Measurements from ENCODE around the gene PAPPA2. TPM values are rescaled to one million over a fixed set of nuclear protein-coding genes. Genes with fewer than 3 reads are reported as not detected.

Gene PAPPA2
- total and polyA plus RNA-seq, 9 of the 15 experiments (the other 6 are each of a cell fraction or from before 2014, with no cell fraction given) = 0.01 to 0.15 (median 0.05) TPM; not detected in 2

GRCh38 chr1:176638713-176639526 is 175.9 kb downstream of the PAPPA2 start:
- no peak overlapping the region for H3K9ac ChIP-seq (ENCODE audit: insufficient read depth in 1 of 2, low read depth in 2 of 2, low read length in 2 of 2)
- no peaks in the 10 kb centered on the region for H3K36me3 ChIP-seq (ENCODE audit: control insufficient read depth, insufficient read depth, low read length)
- ChIA-PET CTCF (ENCODE audit: low intra/inter-chr PET ratio) (no interaction called here), POLR2A (no interaction called here)
- H4K20me1 ChIP-seq (replicated peaks; ENCODE audit: control insufficient read depth, insufficient read depth, low read length) = no peaks in the 10 kb centered on the region
- no peaks in the 10 kb centered on the region for H3K4me1 ChIP-seq (replicated peaks in 1 of 2; ENCODE audit: control insufficient read depth in 2 of 2, insufficient read depth in 2 of 2, low read length in 2 of 2)
- no peaks in the 10 kb centered on the region for H3K9me1 ChIP-seq (ENCODE audit: control insufficient read depth, insufficient read depth, low read length)
- H3K4me2 ChIP-seq (ENCODE audit: insufficient read depth, low read length) = no peak overlapping the region
- no peak for FAIRE-seq
- no peak overlapping the region for H2AFZ ChIP-seq (ENCODE audit: low read depth, low read length)
- no TSS peak for BruUV-seq (replicated peaks)
- in situ Hi-C loops (cut with MboI) (no loop called here), intact Hi-C loops (cut with micrococcal nuclease) (no loop called here)
- no peak for ATAC-seq
- 0% methylated on average over 3 of the region's 3 CpGs for WGBS (ENCODE audit: insufficient coverage, low coverage, missing lambda C conversion rate)
- no peaks in the 10 kb centered on the region for H3K79me2 ChIP-seq (ENCODE audit: control insufficient read depth, insufficient read depth, low read length)
- DNase-seq (ENCODE audit: extremely low read depth in 1 of 4, low spot score in 3 of 4) = no peak
- H3K9me3 ChIP-seq (replicated peaks; ENCODE audit: control insufficient read depth, insufficient read depth, low read depth, low read length) = no peaks in the 10 kb centered on the region
- H3K4me3 ChIP-seq = no peak overlapping the region
- H3K27ac ChIP-seq (ENCODE audit: extremely low read depth, low read depth, low read length) = no peak overlapping the region
- no peaks in the 10 kb centered on the region for H3K27me3 ChIP-seq (ENCODE audit: control insufficient read depth in 2 of 2, insufficient read depth in 2 of 2, low read length in 2 of 2)
- TF ChIP-seq ZNF644 (tag; IDR thresholded peaks at IDR 0.05; ENCODE audit: low read depth) = no peak
- TF ChIP-seq PURB (CRISPR knock-in tag; IDR thresholded peaks at IDR 0.05; ENCODE audit: low read depth) = no peak
- TF ChIP-seq PCBP1 (IDR thresholded peaks at IDR 0.05; ENCODE audit: low read depth, low read length, poor library complexity, severe bottlenecking) = no peak
- no peak for TF ChIP-seq MIER1 (IDR thresholded peaks at IDR 0.05; ENCODE audit: low read depth)
- no peak for TF ChIP-seq E2F5 (CRISPR knock-in tag; IDR thresholded peaks at IDR 0.05)
- no peak for TF ChIP-seq PRMT5 (CRISPR knock-in tag; IDR thresholded peaks at IDR 0.05)
- TF ChIP-seq NFIC (IDR thresholded peaks at IDR 0.05) = no peak
- TF ChIP-seq AFF4 (CRISPR knock-in tag; IDR thresholded peaks at IDR 0.05) = no peak
- no peak for TF ChIP-seq CBFB (CRISPR knock-in tag; IDR thresholded peaks at IDR 0.05)
- TF ChIP-seq PBX2 (CRISPR knock-in tag; IDR thresholded peaks at IDR 0.05; ENCODE audit: low read depth) = no peak
- no peak for TF ChIP-seq PBX2 (tag; conservative IDR thresholded peaks at IDR 0.05; ENCODE audit: low read depth)
- TF ChIP-seq FOXK2 (conservative IDR thresholded peaks at IDR 0.05 in 1 of 2, IDR thresholded peaks at IDR 0.05 in 1 of 2; ENCODE audit: low read depth in 2 of 2) = no peak
